HepG2 (cell line): Measurements from ENCODE around the gene CAMKV. TPM values are rescaled to one million over a fixed set of nuclear protein-coding genes. Genes with fewer than 3 reads are reported as not detected.

Experiments used
- ATAC-seq: fragments of 200-7000 bp; cut with Tn5 transposase; 3 replicates; pipeline ENCODE4 v1.9.1; 2020; ENCODE audit warnings: mild to moderate bottlenecking, moderate library complexity
- BruUV-seq: library from RNA; stranded (reverse); fragments of 400-500 nt; replicated peaks from 2 replicates; lab custom pipeline; 2021; lab: Mats Ljungman, UMichigan
- CTCF ChIA-PET: fragments of 300-600 bp; formaldehyde crosslinking; extraction: SDS; loops from one replicate; lab custom pipeline; 2021; ENCODE audit warnings: low total read pairs, inconsistent platforms, low intra/inter-chr PET ratio; lab: Yijun Ruan, JAX
- POLR2A ChIA-PET: fragments of 350-600 bp; sonication (Branson Sonifier 250); formaldehyde crosslinking; loops from one replicate; lab custom pipeline; 2020; ENCODE audit warnings: antibody characterized with exemption, inconsistent platforms; lab: Yijun Ruan, JAX
- DNase-seq: peaks from one replicate; pipeline ENCODE4 v3.0.0-alpha.2; 2015; ENCODE audit warnings: low spot score
- FAIRE-seq: peaks from 3 replicates; lab custom pipeline; 2011; peaks lifted over from hg19 to GRCh38; lab: Jason Lieb, UNC
- H2AFZ ChIP-seq: one replicate; pipeline ENCODE4 v1.6.1; 2011; ENCODE audit warnings: low read length, inconsistent platforms
- H3K27ac ChIP-seq: fragments of 300-600 bp; 3 replicates; pipeline ENCODE4 v1.8.0; 2011; ENCODE audit warnings: mixed run types, mild to moderate bottlenecking, mixed read lengths, low read length, inconsistent platforms; ENCODE audit not compliant: insufficient read depth; ENCODE audit errors: extremely low read length
- H3K27me3 ChIP-seq, 2 experiments: fragments of 200-600 bp in 1 of 2; 2 replicates in 1 of 2; 3 replicates in 1 of 2; pipeline versions ENCODE4 v1.6.0 to v1.8.0; 2011; ENCODE audit warnings: low read length in 2 of 2, mild to moderate bottlenecking in 2 of 2, moderate library complexity in 2 of 2, inconsistent platforms in 1 of 2; ENCODE audit not compliant: insufficient read depth in 2 of 2, control insufficient read depth in 1 of 2
- H3K36me3 ChIP-seq, 2 experiments: fragments of 200-600 bp in 1 of 2; replicated peaks in 1 of 2; 2 replicates in 1 of 2; 3 replicates in 1 of 2; pipeline versions ENCODE4 v1.5.1 to v1.8.0; 2011; ENCODE audit warnings: low read length in 2 of 2, inconsistent platforms in 1 of 2; ENCODE audit not compliant: insufficient read depth in 2 of 2, control insufficient read depth in 1 of 2
- H3K4me1 ChIP-seq: 2 replicates; pipeline ENCODE4 v1.5.1; 2012; ENCODE audit warnings: low read length, inconsistent platforms; ENCODE audit not compliant: insufficient read depth
- H3K4me2 ChIP-seq: 2 replicates; pipeline ENCODE4 v1.6.0; 2011; ENCODE audit warnings: low read depth, low read length, inconsistent platforms
- H3K4me3 ChIP-seq, 3 experiments: fragments of 200-600 bp in 1 of 3; sonication (generic), shearing (Covaris generic) in 1 of 3; replicated peaks in 1 of 3; 2 replicates each; pipeline ENCODE4 v1.5.1; 2011 to 2016; ENCODE audit warnings: low read length in 3 of 3, inconsistent platforms in 2 of 3, low read depth in 2 of 3, mild to moderate bottlenecking in 2 of 3, control low read depth in 1 of 3, mixed read lengths in 1 of 3; ENCODE audit not compliant: insufficient read depth in 1 of 3
- H3K79me2 ChIP-seq: one replicate; pipeline ENCODE4 v1.6.1; 2011; ENCODE audit warnings: low read length, inconsistent platforms; ENCODE audit not compliant: insufficient read depth
- H3K9ac ChIP-seq: 2 replicates; pipeline ENCODE4 v1.6.0; 2011; ENCODE audit warnings: mild to moderate bottlenecking, low read depth, low read length, inconsistent platforms; ENCODE audit not compliant: insufficient read depth
- H3K9me3 ChIP-seq: 2 replicates; pipeline ENCODE4 v1.5.1; 2012; ENCODE audit warnings: mild to moderate bottlenecking, low read length
- H4K20me1 ChIP-seq: 2 replicates; pipeline ENCODE4 v1.6.0; 2011; ENCODE audit warnings: inconsistent platforms, mild to moderate bottlenecking, low read length, moderate library complexity; ENCODE audit not compliant: insufficient read depth
- AGO1 ChIP-seq: fragments of 200-400 bp; formaldehyde crosslinking; IDR thresholded peaks from 2 replicates; pipeline ENCODE4 v1.6.1; 2017; ENCODE audit warnings: mild to moderate bottlenecking, low read depth, low read length, moderate library complexity; ENCODE audit not compliant: poor library complexity, severe bottlenecking
- ARNT2 ChIP-seq: sonication (generic); formaldehyde crosslinking; IDR thresholded peaks from 2 replicates; pipeline ENCODE4 v1.8.0; 2022; ENCODE audit warnings: mild to moderate bottlenecking, low read depth, missing genetic modification reagents, moderate library complexity
- CENPT ChIP-seq: sonication (generic); formaldehyde crosslinking; IDR thresholded peaks from 2 replicates; pipeline ENCODE4 v1.8.0; 2022; ENCODE audit warnings: low read depth, mild to moderate bottlenecking, moderate library complexity, missing genetic modification reagents
- JDP2 ChIP-seq: sonication (generic); formaldehyde crosslinking; IDR thresholded peaks from 2 replicates; pipeline ENCODE4 v1.8.1; 2022; ENCODE audit warnings: missing genetic modification reagents, borderline replicate concordance
- XBP1 ChIP-seq: sonication (generic); formaldehyde crosslinking; IDR thresholded peaks from 2 replicates; pipeline ENCODE4 v1.5.0; 2020; ENCODE audit warnings: missing genetic modification reagents
- ZNF703 ChIP-seq: sonication (generic); formaldehyde crosslinking; IDR thresholded peaks from 2 replicates; pipeline ENCODE4 v1.5.1; 2020; ENCODE audit warnings: missing genetic modification reagents, mild to moderate bottlenecking, moderate library complexity, borderline replicate concordance
- ZNF724P ChIP-seq: sonication (generic); formaldehyde crosslinking; IDR thresholded peaks from 2 replicates; pipeline ENCODE4 v1.8.0; 2022; ENCODE audit warnings: missing genetic modification reagents, borderline replicate concordance
- ZZZ3 ChIP-seq: sonication (generic); formaldehyde crosslinking; IDR thresholded peaks from 2 replicates; pipeline ENCODE4 v1.4.0; 2020; ENCODE audit warnings: missing genetic modification reagents, mild to moderate bottlenecking, borderline replicate concordance
- WGBS: methylation state at CpG from one replicate; pipeline ENCODE4 v1.1.6; 2017; ENCODE audit warnings: low lambda C conversion rate; 5-methylcytosine and 5-hydroxymethylcytosine counted together
- in situ Hi-C: cut with HindIII; loops from 2 replicates; pipeline ENCODE4 v1.10.0; 2017; ENCODE audit warnings: low pct_unique_long_range_greater_than_20kb; ENCODE audit not compliant: extremely low pct_ligation_motif_present
- intact Hi-C: fragments of 100-400 bp; cut with micrococcal nuclease; formaldehyde crosslinking; loops from one replicate; pipeline ENCODE4 v1.10.0; 2022; ENCODE audit not compliant: unreplicated experiment
- polyA plus RNA-seq, 8 experiments: library from polyadenylated mRNA; depleted of rRNA in 3 of 8; stranded (reverse) in 7 of 8; unstranded in 1 of 8; fragments of >200 nt; fragmentation: Illumina TruSeq in 4 of 8; extraction: Trizol in 4 of 8; gene quantifications; 2 replicates each; pipeline versions ENCODE4 v1.2.1 to v1.2.3, GENCODE V29; 2011 to 2016; ENCODE audit warnings: low read depth in 4 of 8, missing spikeins in 1 of 8, mixed read lengths in 1 of 8; ENCODE audit not compliant: insufficient read depth in 1 of 8
- total RNA-seq, 5 experiments: library from RNA; depleted of rRNA; stranded (reverse); fragments of >200 nt; fragmentation: Illumina TruSeq; extraction: Trizol; gene quantifications; 2 replicates each; pipeline ENCODE4 v1.2.3, GENCODE V29; 2016; ENCODE audit warnings: low read depth in 1 of 5
- TF ChIP-seq, protein P1 (sequence below): sonication (generic); formaldehyde crosslinking; IDR thresholded peaks from 2 replicates; pipeline ENCODE4 v1.9.0; 2021; ENCODE audit warnings: missing genetic modification reagents, mild to moderate bottlenecking, borderline replicate concordance
- TF ChIP-seq, protein P2 (sequence below), 2 experiments: sonication (generic) in 1 of 2; formaldehyde crosslinking in 1 of 2; IDR thresholded peaks; 2 replicates each; pipeline versions ENCODE4 v1.4.0 to v1.6.1; 2018 to 2020; ENCODE audit warnings: missing genetic modification reagents in 2 of 2, borderline replicate concordance in 1 of 2, low read depth in 1 of 2, mild to moderate bottlenecking in 1 of 2, missing biosample characterization in 1 of 2
- TF ChIP-seq, protein P3 (sequence below): sonication (generic); formaldehyde crosslinking; IDR thresholded peaks from 2 replicates; pipeline ENCODE4 v1.4.0; 2020; ENCODE audit warnings: missing genetic modification reagents

Gene CAMKV
- total and polyA plus RNA-seq, 2 of the 13 experiments (the other 11 are each of a cell fraction or from before 2014, with no cell fraction given), result 0.13 to 0.15 TPM

DNA sequence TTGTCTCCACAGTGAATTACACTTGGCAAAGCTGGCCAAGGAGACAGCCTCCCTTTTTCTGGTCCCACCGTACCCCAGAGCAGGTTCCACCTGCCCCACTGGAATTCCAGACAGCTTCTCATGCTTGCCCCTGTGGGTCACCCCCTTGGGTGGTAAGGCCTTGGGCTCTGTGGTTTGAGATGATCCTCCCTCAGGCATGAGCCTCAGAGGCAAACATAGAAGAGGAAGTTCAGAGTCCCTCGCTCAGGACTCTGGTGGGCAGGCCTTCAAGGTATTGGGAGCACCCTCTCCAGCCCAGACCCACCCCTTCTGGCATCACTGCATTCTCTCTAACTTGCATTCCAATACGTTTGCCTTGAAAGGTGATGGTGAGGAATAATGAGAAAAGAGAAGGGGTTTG is 38.4 kb downstream of the CAMKV start:
- Histone ChIP-seq H3K4me3 (no peak overlapping the region), H3K9me3 (no peaks in the 10 kb centered on the region), H4K20me1 (no peaks in the 10 kb centered on the region), H2AFZ (no peak overlapping the region), H3K27ac (no peak overlapping the region), H3K9ac (no peak overlapping the region), H3K4me2 (no peak overlapping the region), H3K79me2 (no peaks in the 10 kb centered on the region), H3K27me3 (no peaks in the 10 kb centered on the region), H3K4me1 (no peaks in the 10 kb centered on the region), H3K36me3 (peaks cover 19 to 57% of the 10 kb centered on the region in 2 experiments)
- TF ChIP-seq ZNF724P (CRISPR knock-in tag) (no peak), ARNT2 (CRISPR knock-in tag) (no peak)
- TF ChIP-seq, protein P1, sequence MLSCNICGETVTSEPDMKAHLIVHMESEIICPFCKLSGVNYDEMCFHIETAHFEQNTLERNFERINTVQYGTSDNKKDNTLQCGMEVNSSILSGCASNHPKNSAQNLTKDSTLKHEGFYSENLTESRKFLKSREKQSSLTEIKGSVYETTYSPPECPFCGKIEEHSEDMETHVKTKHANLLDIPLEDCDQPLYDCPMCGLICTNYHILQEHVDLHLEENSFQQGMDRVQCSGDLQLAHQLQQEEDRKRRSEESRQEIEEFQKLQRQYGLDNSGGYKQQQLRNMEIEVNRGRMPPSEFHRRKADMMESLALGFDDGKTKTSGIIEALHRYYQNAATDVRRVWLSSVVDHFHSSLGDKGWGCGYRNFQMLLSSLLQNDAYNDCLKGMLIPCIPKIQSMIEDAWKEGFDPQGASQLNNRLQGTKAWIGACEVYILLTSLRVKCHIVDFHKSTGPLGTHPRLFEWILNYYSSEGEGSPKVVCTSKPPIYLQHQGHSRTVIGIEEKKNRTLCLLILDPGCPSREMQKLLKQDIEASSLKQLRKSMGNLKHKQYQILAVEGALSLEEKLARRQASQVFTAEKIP (CRISPR knock-in tag), result no peak
- CTCF ChIA-PET, result no interaction called here
- intact Hi-C loops (no loop called here), in situ Hi-C loops (no loop called here)
- FAIRE-seq (no peak), DNase-seq (no peak), ATAC-seq (no peak)
- 97% methylated on average over 3 of the region's 3 CpGs for whole genome bisulfite sequencing
- POLR2A ChIA-PET, result no interaction called here
- no TSS peak for BruUV-seq

DNA sequence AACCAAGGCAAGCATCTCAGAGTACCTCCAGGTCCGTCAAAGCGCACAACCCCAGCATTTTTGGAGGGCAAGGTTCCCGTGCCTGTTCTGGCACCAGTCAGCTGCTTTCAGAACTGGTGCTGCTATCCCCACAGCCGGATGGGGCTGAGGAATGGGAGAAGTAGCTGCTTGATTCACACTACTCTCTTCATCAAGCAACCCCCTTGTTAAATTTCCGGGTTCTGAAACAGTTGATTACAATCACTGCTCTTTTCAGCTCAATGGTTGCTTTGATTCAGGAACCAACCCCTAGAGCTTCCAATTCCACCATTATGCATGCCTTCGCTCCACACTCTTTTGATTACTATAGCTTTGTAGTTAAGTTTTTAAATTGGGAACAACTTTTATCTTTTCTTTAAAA is 43.7 kb downstream of the CAMKV start:
- FAIRE-seq (no peak), ATAC-seq (no peak), DNase-seq (no peak)
- no peak overlapping the region for H3K4me3 ChIP-seq
- intact Hi-C loops, result no loop called here
- in situ Hi-C loops, result no loop called here
- H2AFZ ChIP-seq, result no peak overlapping the region
- H3K4me1 ChIP-seq, result no peaks in the 10 kb centered on the region
- CTCF ChIA-PET, result no interaction called here
- H3K4me2 ChIP-seq, result no peak overlapping the region
- H3K79me2 ChIP-seq, result no peaks in the 10 kb centered on the region
- H4K20me1 ChIP-seq, result no peaks in the 10 kb centered on the region
- 91% methylated on average over 6 of the region's 6 CpGs for WGBS
- H3K27ac ChIP-seq, result no peak overlapping the region
- BruUV-seq, result TSS peak; percentile 54
- peaks cover 12 to 30% of the 10 kb centered on the region in 2 experiments for H3K36me3 ChIP-seq
- no peaks in the 10 kb centered on the region for H3K27me3 ChIP-seq
- H3K9ac ChIP-seq, result no peak overlapping the region
- POLR2A ChIA-PET, result no interaction called here
- H3K9me3 ChIP-seq, result no peaks in the 10 kb centered on the region
- TF ChIP-seq JDP2 (CRISPR knock-in tag) (no peak), XBP1 (CRISPR knock-in tag) (no peak), AGO1 (no peak), ZZZ3 (CRISPR knock-in tag) (no peak), ZNF703 (CRISPR knock-in tag) (no peak), CENPT (no peak)
- TF ChIP-seq, protein P2, sequence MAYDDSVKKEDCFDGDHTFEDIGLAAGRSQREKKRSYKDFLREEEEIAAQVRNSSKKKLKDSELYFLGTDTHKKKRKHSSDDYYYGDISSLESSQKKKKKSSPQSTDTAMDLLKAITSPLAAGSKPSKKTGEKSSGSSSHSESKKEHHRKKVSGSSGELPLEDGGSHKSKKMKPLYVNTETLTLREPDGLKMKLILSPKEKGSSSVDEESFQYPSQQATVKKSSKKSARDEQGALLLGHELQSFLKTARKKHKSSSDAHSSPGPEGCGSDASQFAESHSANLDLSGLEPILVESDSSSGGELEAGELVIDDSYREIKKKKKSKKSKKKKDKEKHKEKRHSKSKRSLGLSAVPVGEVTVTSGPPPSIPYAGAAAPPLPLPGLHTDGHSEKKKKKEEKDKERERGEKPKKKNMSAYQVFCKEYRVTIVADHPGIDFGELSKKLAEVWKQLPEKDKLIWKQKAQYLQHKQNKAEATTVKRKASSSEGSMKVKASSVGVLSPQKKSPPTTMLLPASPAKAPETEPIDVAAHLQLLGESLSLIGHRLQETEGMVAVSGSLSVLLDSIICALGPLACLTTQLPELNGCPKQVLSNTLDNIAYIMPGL (CRISPR knock-in tag; IDR thresholded peaks at IDR 0.05; ENCODE audit: borderline replicate concordance in 1 of 2, low read depth in 1 of 2), result no peak
- TF ChIP-seq, protein P3, sequence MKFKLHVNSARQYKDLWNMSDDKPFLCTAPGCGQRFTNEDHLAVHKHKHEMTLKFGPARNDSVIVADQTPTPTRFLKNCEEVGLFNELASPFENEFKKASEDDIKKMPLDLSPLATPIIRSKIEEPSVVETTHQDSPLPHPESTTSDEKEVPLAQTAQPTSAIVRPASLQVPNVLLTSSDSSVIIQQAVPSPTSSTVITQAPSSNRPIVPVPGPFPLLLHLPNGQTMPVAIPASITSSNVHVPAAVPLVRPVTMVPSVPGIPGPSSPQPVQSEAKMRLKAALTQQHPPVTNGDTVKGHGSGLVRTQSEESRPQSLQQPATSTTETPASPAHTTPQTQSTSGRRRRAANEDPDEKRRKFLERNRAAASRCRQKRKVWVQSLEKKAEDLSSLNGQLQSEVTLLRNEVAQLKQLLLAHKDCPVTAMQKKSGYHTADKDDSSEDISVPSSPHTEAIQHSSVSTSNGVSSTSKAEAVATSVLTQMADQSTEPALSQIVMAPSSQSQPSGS (CRISPR knock-in tag), result no peak
